T follicular helper cell (primary cell): ENCODE results near the gene AHNAK.

ENCODE experiments used
- DNase-seq: peaks from one replicate; pipeline ENCODE4 v3.0.0-alpha.2; 2020; ENCODE audit warnings: low read depth

Gene AHNAK

GRCh38 chr11:62402960-62403730, 143.5 kb downstream of the AHNAK start:
- no peak for DNase-seq

- DNase-seq = peak; percentile 24
Observed at GRCh38 chr11:62402226-62402959, 144.2 kb downstream of the AHNAK start.

GRCh38 chr11:62401811-62402210, 144.8 kb downstream of the AHNAK start:
- no peak for DNase-seq

GRCh38 chr11:62401356-62401755, 145.2 kb downstream of the AHNAK start:
- no peak for DNase-seq

GRCh38 chr11:62400760-62401159, 145.8 kb downstream of the AHNAK start:
- DNase-seq = no peak

- no peak for DNase-seq
Observed at GRCh38 chr11:62400281-62400680, 146.3 kb downstream of the AHNAK start.

GRCh38 chr11:62399878-62400266, 146.7 kb downstream of the AHNAK start:
- no peak for DNase-seq

GRCh38 chr11:62399172-62399877, 147.3 kb downstream of the AHNAK start:
- DNase-seq = no peak

- DNase-seq = no peak
Observed at GRCh38 chr11:62398011-62398994, 148.3 kb downstream of the AHNAK start.

GRCh38 chr11:62395885-62396551, 150.6 kb downstream of the AHNAK start:
- no peak for DNase-seq

GRCh38 chr11:62394825-62395538, 151.6 kb downstream of the AHNAK start:
- DNase-seq = peak; percentile 21

- DNase-seq = no peak
Observed at GRCh38 chr11:62393735-62394134, 152.9 kb downstream of the AHNAK start.

GRCh38 chr11:62393061-62393611, 153.5 kb downstream of the AHNAK start:
- DNase-seq = no peak

GRCh38 chr11:62392506-62392905, 154.1 kb downstream of the AHNAK start:
- DNase-seq = no peak

- no peak for DNase-seq
Observed at GRCh38 chr11:62391642-62392425, 154.8 kb downstream of the AHNAK start.

- no peak for DNase-seq
Observed at GRCh38 chr11:62390722-62391121, 155.9 kb downstream of the AHNAK start.

- DNase-seq = no peak
Observed at GRCh38 chr11:62390237-62390636, 156.4 kb downstream of the AHNAK start.

- no peak for DNase-seq
Observed at GRCh38 chr11:62388999-62389398, 157.6 kb downstream of the AHNAK start.

- DNase-seq = no peak
Observed at GRCh38 chr11:62387381-62387780, 159.2 kb downstream of the AHNAK start.
